ENCODE results near the gene FAM149B1.

FAM149B1 gene

DNA sequence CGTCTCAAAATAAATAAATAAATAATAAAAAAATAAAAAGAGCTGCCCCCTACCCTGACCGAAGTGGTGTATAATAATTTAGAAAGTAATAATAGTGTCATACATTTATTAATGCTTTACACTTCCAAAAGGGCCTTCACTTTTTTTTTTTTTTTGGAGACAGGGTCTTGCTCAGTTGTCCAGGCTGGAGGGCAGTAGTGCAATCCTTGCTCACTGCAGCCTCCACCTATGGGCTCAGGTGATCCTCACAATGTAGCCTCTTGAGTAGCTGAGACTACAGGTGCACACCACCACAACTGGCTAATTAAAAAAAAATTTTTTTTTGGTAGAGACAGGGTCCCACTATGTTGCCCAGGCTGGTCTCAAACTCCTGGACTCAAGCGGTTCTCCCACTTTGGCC, 1.4 kb downstream of the FAM149B1 start:
- no peak for DNase-seq (ENCODE audit: low spot score)
- TF ChIP-seq, protein P1, sequence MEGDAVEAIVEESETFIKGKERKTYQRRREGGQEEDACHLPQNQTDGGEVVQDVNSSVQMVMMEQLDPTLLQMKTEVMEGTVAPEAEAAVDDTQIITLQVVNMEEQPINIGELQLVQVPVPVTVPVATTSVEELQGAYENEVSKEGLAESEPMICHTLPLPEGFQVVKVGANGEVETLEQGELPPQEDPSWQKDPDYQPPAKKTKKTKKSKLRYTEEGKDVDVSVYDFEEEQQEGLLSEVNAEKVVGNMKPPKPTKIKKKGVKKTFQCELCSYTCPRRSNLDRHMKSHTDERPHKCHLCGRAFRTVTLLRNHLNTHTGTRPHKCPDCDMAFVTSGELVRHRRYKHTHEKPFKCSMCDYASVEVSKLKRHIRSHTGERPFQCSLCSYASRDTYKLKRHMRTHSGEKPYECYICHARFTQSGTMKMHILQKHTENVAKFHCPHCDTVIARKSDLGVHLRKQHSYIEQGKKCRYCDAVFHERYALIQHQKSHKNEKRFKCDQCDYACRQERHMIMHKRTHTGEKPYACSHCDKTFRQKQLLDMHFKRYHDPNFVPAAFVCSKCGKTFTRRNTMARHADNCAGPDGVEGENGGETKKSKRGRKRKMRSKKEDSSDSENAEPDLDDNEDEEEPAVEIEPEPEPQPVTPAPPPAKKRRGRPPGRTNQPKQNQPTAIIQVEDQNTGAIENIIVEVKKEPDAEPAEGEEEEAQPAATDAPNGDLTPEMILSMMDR (IDR thresholded peaks at IDR 0.05; ENCODE audit: extremely low read depth, insufficient read depth, missing control alignments), result no peak
- in situ Hi-C loops (cut with MboI; ENCODE audit: low pct_unique_long_range_greater_than_20kb, low sequenced_read_pairs, unreplicated experiment), result no loop called here

GRCh38 chr10:73172867-73173266, 4.9 kb downstream of the FAM149B1 start:
- TF ChIP-seq, protein P1 (IDR thresholded peaks at IDR 0.05; ENCODE audit: extremely low read depth, insufficient read depth, missing control alignments), result no peak
- in situ Hi-C loops (cut with MboI; ENCODE audit: low pct_unique_long_range_greater_than_20kb, low sequenced_read_pairs, unreplicated experiment), result no loop called here
- DNase-seq (ENCODE audit: low spot score), result no peak

GRCh38 chr10:73174148-73174925, 6.4 kb downstream of the FAM149B1 start:
- DNase-seq (ENCODE audit: low spot score), result no peak
- in situ Hi-C loops (cut with MboI; ENCODE audit: low pct_unique_long_range_greater_than_20kb, low sequenced_read_pairs, unreplicated experiment), result no loop called here
- TF ChIP-seq, protein P1 (IDR thresholded peaks at IDR 0.05; ENCODE audit: extremely low read depth, insufficient read depth, missing control alignments), result no peak

GRCh38 chr10:73182568-73182967, 14.6 kb downstream of the FAM149B1 start:
- TF ChIP-seq, protein P1 (IDR thresholded peaks at IDR 0.05; ENCODE audit: extremely low read depth, insufficient read depth, missing control alignments), result no peak
- no peak for DNase-seq (ENCODE audit: low spot score)
- in situ Hi-C loops (cut with MboI; ENCODE audit: low pct_unique_long_range_greater_than_20kb, low sequenced_read_pairs, unreplicated experiment), result no loop called here

DNA sequence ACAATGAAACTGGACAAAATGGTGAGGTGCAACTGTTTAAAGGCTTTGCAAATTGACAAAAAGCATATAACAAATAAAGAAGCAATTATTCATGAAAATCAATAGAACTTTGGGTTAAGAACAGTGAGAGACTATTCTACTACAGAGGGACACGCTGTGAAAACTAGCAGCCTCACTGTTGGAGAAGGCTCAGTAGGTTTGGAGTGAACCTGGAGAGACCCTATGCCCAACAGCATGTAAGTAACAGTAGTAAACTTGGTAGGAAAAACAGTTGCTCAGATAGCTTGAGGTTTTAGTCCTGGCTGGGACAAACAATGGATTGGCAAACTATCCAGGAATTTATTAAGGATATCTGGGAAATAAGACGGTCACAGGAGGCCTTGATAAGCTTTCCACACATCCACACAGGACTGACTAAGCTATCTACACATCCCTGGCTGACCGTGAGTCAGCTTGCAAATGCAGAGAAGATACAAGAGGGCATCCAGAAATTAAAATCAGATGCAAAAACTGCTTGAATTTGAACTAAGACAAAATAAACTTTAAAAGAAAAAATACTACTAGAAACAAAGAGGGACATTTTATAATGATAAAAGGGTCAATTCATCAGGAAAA, 15.9 kb downstream of the FAM149B1 start:
- in situ Hi-C loops (cut with MboI; ENCODE audit: low pct_unique_long_range_greater_than_20kb, low sequenced_read_pairs, unreplicated experiment), result no loop called here
- TF ChIP-seq, protein P1 (IDR thresholded peaks at IDR 0.05; ENCODE audit: extremely low read depth, insufficient read depth, missing control alignments), result no peak
- no peak for DNase-seq (ENCODE audit: low spot score)

DNA sequence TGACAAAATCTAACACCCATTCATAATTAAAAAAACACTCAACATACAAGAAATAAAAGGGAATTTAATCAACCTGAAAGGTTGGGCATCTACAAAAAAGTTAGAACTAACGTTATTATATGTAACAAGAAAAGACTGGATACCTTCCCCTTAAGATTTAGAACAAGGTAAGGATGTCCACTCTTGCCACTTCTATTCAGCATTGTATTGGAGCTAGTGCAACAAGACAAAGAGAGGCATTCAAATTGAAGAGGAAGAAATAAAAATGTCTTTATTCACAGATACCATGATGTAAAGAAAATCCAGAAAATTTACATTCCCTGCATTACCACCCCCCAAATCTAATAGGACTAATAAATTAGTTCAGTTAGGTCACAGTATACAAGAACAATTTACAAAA, 18.3 kb downstream of the FAM149B1 start:
- in situ Hi-C loops (cut with MboI; ENCODE audit: low pct_unique_long_range_greater_than_20kb, low sequenced_read_pairs, unreplicated experiment), result no loop called here

More for the DNA sequence above, 18.3 kb downstream of the FAM149B1 start:
- no peak for DNase-seq (ENCODE audit: low spot score)
- TF ChIP-seq, protein P1 (IDR thresholded peaks at IDR 0.05; ENCODE audit: extremely low read depth, insufficient read depth, missing control alignments), result no peak

Data from GM13977 (cell line).